Gastroesophageal sphincter (tissue), 3 donors: Measurements from ENCODE around the gene ZSWIM4.

ENCODE experiments used
- CTCF ChIP-seq, 4 experiments: fragments of 200-600 bp in 2 of 4; fragments of 450-650 bp in 2 of 4; sonication (generic) in 1 of 4; IDR thresholded peaks; one replicate each; pipeline ENCODE4 v1.5.1; 2017 to 2019; ENCODE audit warnings: antibody characterized with exemption in 4 of 4, mild to moderate bottlenecking in 2 of 4, moderate library complexity in 2 of 4
- POLR2A ChIP-seq, 2 donors: fragments of 450-650 bp; IDR thresholded peaks; one replicate each; pipeline ENCODE4 v1.6.1; 2017; ENCODE audit warnings: antibody characterized with exemption in 2 of 2, mild to moderate bottlenecking in 2 of 2, moderate library complexity in 1 of 2

GRCh38 chr19:13841086-13841961, 46.1 kb downstream of the ZSWIM4 start:
- peak; percentile 33 to 51 for TF ChIP-seq POLR2A (IDR thresholded peaks at IDR 0.05)
- TF ChIP-seq CTCF (IDR thresholded peaks at IDR 0.05): no peak
